Measurements from ENCODE around the gene ADAMTSL1.

The ADAMTSL1 gene

DNA sequence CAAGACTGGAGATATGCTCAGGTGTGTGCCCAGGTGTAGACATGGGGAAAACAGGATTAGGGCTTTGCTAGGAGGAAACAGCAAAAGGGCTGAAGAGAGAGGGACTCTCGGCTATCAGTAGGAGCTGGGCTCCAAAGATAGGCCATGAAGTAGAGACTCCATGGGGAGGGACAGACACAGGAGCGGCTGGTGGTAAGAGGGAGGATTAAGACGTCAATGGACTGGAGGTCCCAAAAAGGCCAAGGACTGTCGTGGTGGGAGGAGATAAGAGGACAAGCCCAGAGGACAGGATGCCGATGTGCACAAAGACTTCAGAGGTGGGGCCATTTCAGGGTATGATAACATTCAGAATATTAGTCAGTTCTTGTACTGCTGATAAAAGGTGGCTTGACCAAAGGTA lies 466.0 kb downstream of the ADAMTSL1 start:
- DNase-seq (ENCODE audit: low read depth in 1 of 2, low spot score in 1 of 2): no peak
- Histone ChIP-seq H3K27me3 (ENCODE audit: insufficient read depth, poor library complexity, severe bottlenecking) (no peaks in the 10 kb centered on the region), H3K27ac (replicated peaks) (no peak overlapping the region), H3K4me3 (replicated peaks; ENCODE audit: insufficient read depth, low read length) (no peak overlapping the region)
- no peak for TF ChIP-seq POLR2AphosphoS5 (IDR thresholded peaks at IDR 0.05; ENCODE audit: low read depth)
- TF ChIP-seq GABPA (IDR thresholded peaks at IDR 0.05; ENCODE audit: low read depth): no peak
- TF ChIP-seq, protein P1, sequence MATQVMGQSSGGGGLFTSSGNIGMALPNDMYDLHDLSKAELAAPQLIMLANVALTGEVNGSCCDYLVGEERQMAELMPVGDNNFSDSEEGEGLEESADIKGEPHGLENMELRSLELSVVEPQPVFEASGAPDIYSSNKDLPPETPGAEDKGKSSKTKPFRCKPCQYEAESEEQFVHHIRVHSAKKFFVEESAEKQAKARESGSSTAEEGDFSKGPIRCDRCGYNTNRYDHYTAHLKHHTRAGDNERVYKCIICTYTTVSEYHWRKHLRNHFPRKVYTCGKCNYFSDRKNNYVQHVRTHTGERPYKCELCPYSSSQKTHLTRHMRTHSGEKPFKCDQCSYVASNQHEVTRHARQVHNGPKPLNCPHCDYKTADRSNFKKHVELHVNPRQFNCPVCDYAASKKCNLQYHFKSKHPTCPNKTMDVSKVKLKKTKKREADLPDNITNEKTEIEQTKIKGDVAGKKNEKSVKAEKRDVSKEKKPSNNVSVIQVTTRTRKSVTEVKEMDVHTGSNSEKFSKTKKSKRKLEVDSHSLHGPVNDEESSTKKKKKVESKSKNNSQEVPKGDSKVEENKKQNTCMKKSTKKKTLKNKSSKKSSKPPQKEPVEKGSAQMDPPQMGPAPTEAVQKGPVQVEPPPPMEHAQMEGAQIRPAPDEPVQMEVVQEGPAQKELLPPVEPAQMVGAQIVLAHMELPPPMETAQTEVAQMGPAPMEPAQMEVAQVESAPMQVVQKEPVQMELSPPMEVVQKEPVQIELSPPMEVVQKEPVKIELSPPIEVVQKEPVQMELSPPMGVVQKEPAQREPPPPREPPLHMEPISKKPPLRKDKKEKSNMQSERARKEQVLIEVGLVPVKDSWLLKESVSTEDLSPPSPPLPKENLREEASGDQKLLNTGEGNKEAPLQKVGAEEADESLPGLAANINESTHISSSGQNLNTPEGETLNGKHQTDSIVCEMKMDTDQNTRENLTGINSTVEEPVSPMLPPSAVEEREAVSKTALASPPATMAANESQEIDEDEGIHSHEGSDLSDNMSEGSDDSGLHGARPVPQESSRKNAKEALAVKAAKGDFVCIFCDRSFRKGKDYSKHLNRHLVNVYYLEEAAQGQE (IDR thresholded peaks at IDR 0.05; ENCODE audit: insufficient replicate concordance, low read depth): no peak
- no peak for TF ChIP-seq SPI1 (IDR thresholded peaks at IDR 0.05; ENCODE audit: borderline replicate concordance, low read depth)
- TF ChIP-seq CTCF (IDR thresholded peaks at IDR 0.05; ENCODE audit: insufficient read depth, low read length): no peak

DNA sequence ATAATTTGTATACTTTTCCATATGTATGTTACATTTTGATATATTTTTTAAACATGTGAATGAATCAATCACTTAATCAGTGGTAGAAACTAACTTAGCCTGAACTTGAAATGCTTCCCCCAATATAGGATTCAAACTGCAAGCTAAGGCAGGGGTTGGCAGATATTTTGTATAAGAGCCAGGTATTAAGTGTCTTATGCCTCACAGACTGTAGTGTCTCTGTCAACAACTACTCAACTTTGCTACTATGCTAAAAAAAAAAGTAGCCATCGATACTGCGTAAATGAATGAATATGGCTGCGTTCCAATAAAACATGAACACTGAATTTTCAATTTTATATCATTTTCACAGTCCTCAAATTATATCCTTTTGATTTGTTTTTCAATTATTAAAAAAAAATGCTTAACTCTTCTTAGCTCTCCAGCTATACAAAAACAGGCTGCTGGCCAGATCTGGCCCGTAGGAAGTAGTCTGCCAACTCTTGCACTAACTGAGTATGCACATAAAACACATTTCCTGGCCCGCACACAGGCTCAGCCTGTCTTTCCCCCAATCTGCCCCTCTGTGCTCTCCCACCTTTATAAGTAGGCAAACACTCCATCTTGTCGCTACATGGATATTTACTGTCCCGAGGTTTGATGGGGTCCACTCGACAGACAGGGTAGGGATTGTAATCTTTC lies 467.2 kb downstream of the ADAMTSL1 start:
- Histone ChIP-seq H3K27ac (replicated peaks) (no peak overlapping the region), H3K4me3 (replicated peaks; ENCODE audit: insufficient read depth, low read length) (no peak overlapping the region), H3K27me3 (ENCODE audit: insufficient read depth, poor library complexity, severe bottlenecking) (no peaks in the 10 kb centered on the region)
- DNase-seq (ENCODE audit: low read depth in 1 of 2, low spot score in 1 of 2): no peak
- TF ChIP-seq, protein P1 (IDR thresholded peaks at IDR 0.05; ENCODE audit: insufficient replicate concordance, low read depth): no peak
- no peak for TF ChIP-seq SPI1 (IDR thresholded peaks at IDR 0.05; ENCODE audit: borderline replicate concordance, low read depth)
- TF ChIP-seq POLR2AphosphoS5 (IDR thresholded peaks at IDR 0.05; ENCODE audit: low read depth): no peak
- TF ChIP-seq CTCF (IDR thresholded peaks at IDR 0.05; ENCODE audit: insufficient read depth, low read length): no peak
- no peak for TF ChIP-seq GABPA (IDR thresholded peaks at IDR 0.05; ENCODE audit: low read depth)

GRCh38 chr9:18942801-18943200 lies 468.8 kb downstream of the ADAMTSL1 start:
- TF ChIP-seq CTCF (IDR thresholded peaks at IDR 0.05; ENCODE audit: insufficient read depth, low read length) (no peak), GABPA (IDR thresholded peaks at IDR 0.05; ENCODE audit: low read depth) (no peak), SPI1 (IDR thresholded peaks at IDR 0.05; ENCODE audit: borderline replicate concordance, low read depth) (no peak), POLR2AphosphoS5 (IDR thresholded peaks at IDR 0.05; ENCODE audit: low read depth) (no peak)
- TF ChIP-seq, protein P1 (IDR thresholded peaks at IDR 0.05; ENCODE audit: insufficient replicate concordance, low read depth): no peak
- H3K27ac ChIP-seq (replicated peaks): no peak overlapping the region
- H3K27me3 ChIP-seq (ENCODE audit: insufficient read depth, poor library complexity, severe bottlenecking): no peaks in the 10 kb centered on the region
- no peak overlapping the region for H3K4me3 ChIP-seq (replicated peaks; ENCODE audit: insufficient read depth, low read length)
- no peak for DNase-seq (ENCODE audit: low read depth in 1 of 2, low spot score in 1 of 2)

Measured in HL-60 (cell line).